Small intestine (tissue), 7 donors: ENCODE measurements around the gene SPAAR. TPM values are rescaled to one million over a fixed set of nuclear protein-coding genes. Genes with fewer than 3 reads are reported as not detected.

Source experiments
- DNase-seq, 2 donors: peaks; one replicate each; pipeline versions ENCODE4 v3.0.0 to v3.0.0-alpha.2; 2013
- FAIRE-seq: peaks from 2 replicates; lab custom pipeline; 2012; peaks lifted over from hg19 to GRCh38; lab: Jason Lieb, UNC
- H3K27ac ChIP-seq, 3 donors: one replicate each; pipeline ENCODE4 v1.5.1; 2013; ENCODE audit warnings: low read length in 2 of 3, mild to moderate bottlenecking in 2 of 3, control low read depth in 1 of 3, inconsistent platforms in 1 of 3, low read depth in 1 of 3, moderate library complexity in 1 of 3
- H3K27me3 ChIP-seq, 3 donors: one replicate each; pipeline ENCODE4 v1.6.1; 2013; ENCODE audit warnings: low read length in 3 of 3, inconsistent platforms in 1 of 3; ENCODE audit not compliant: control insufficient read depth in 3 of 3, insufficient read depth in 3 of 3
- H3K36me3 ChIP-seq, 3 donors: one replicate each; pipeline ENCODE4 v1.6.1; 2013; ENCODE audit warnings: low read length in 3 of 3, inconsistent platforms in 1 of 3, low read depth in 1 of 3, mild to moderate bottlenecking in 1 of 3, moderate library complexity in 1 of 3; ENCODE audit not compliant: control insufficient read depth in 3 of 3, insufficient read depth in 2 of 3
- H3K4me1 ChIP-seq, 3 donors: one replicate each; pipeline ENCODE4 v1.6.1; 2013; ENCODE audit warnings: low read length in 2 of 3, inconsistent platforms in 1 of 3, low read depth in 1 of 3, mild to moderate bottlenecking in 1 of 3, moderate library complexity in 1 of 3; ENCODE audit not compliant: control insufficient read depth in 3 of 3, insufficient read depth in 2 of 3
- H3K4me3 ChIP-seq, 3 donors: one replicate each; pipeline ENCODE4 v1.5.1; 2013; ENCODE audit warnings: low read length in 3 of 3, control low read depth in 1 of 3, inconsistent platforms in 1 of 3, low read depth in 1 of 3, mild to moderate bottlenecking in 1 of 3, moderate library complexity in 1 of 3
- H3K9me3 ChIP-seq, 2 donors: one replicate each; pipeline ENCODE4 v1.6.1; 2013; ENCODE audit warnings: low read depth in 1 of 2, low read length in 1 of 2; ENCODE audit not compliant: control insufficient read depth in 2 of 2, insufficient read depth in 1 of 2
- WGBS, 3 donors: extraction: QIAGEN DNeasy Blood & Tissue Kit; methylation state at CpG; one replicate each; pipeline ENCODE4 v1.1.7; 2013; 5-methylcytosine and 5-hydroxymethylcytosine counted together
- polyA plus RNA-seq, 4 donors: library from polyadenylated mRNA; stranded (reverse) in 3 of 4; unstranded in 1 of 4; fragments of 200-250 nt in 3 of 4; fragments of 120-200 nt in 1 of 4; gene quantifications; one replicate each; pipeline versions ENCODE4 v1.2.1 to v1.2.3, GENCODE V29; 2013
- donor health status: healthy with polysubstance abuse.
- donor health status: control.
- donor health status: control.
- donor health status: Bipolar disorder and iron deficiency.
- donor health status: healthy.

The SPAAR gene
- polyA plus RNA-seq, 4 donors: 0.45 to 0.81 (median 0.54) TPM

DNA sequence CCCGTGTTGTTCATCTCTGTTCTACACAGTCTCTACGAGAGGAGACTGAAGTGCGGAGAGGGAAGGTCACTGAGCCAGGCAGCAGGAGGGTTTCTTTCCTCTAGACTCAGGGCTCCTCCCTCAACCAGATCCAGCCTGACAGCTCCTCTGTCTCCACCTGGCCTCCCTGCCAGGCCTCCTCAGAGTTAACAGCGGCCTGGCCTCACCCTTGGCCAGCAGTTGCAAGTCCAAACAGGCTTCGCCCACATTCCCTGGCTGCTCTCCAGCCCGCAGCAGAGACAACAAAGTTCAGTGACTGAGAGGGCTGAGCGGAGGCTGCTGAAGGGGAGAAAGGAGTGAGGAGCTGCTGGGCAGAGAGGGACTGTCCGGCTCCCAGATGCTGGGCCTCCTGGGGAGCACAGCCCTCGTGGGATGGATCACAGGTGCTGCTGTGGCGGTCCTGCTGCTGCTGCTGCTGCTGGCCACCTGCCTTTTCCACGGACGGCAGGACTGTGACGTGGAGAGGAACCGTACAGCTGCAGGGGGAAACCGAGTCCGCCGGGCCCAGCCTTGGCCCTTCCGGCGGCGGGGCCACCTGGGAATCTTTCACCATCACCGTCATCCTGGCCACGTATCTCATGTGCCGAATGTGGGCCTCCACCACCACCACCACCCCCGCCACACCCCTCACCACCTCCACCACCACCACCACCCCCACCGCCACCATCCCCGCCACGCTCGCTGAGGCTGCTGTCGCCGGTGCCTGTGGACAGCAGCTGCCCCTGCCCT, 3.2 kb upstream of the SPAAR start, which contains the start of gene HRCT1:
HRCT1 (plus strand) TSS at position 291 of the 768 bp plus-strand sequence; CDS start at position 377, 86 bp downstream.
- peak within 1 kb of the TSS in 1 of 3 donors; percentile 24 for H3K4me3 ChIP-seq
- DNase-seq: peak; percentile 95 to 98
- no peaks in the 10 kb centered on the region for H3K9me3 ChIP-seq
- 25 to 43% (median 38%) methylated on average over 20 to 30 of the region's 30 CpGs for WGBS, 3 donors
- FAIRE-seq: no peak
- H3K36me3 ChIP-seq: peaks cover 0 to 2% (median 0%) of the 10 kb centered on the region in 3 donors
- H3K27ac ChIP-seq: peak within 1 kb of the TSS; percentile 85 to 97 (median 97)
- peaks cover 23 to 54% (median 32%) of the 10 kb centered on the region in 3 donors for H3K4me1 ChIP-seq
- no peaks in the 10 kb centered on the region for H3K27me3 ChIP-seq

DNA sequence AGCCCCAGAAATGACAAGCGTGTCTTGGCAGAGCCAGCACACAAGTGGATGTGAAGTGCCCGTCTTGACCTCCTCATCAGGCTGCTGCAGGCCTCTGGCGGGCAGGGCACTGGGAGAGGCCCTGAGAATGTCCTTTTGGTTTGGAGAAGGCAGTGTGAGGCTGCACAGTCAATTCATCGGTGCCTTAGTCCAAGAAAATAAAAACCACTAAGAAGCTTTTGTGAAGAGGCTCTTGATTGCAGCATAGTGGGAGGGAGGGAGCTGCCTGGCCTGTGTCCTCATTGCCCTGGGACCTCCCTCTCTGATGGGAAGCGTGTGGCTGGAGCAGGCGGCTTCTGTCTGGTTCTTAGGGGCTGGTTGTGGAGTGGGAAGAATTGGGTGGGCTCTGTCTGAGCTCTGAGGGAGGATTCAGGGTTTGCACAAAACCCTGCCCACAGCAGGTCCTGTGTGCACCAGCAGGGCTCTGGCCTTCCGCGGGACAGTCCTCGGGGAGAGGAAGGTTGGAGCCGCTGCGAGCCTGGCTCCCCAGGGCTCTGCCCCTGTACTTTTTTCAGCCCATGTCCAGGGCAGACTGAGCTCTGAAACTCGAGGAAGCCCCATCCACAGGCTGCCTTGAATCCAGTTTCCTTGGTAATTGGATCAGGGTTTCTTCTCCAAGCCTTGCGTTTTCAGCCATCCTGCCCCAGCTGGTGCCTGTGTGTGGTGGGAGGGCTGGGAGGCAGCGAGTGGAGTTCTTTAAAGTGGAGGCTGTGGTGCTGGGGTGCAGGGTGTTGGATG, 2.2 kb upstream of the SPAAR start:
- no peaks in the 10 kb centered on the region for H3K9me3 ChIP-seq
- H3K4me3 ChIP-seq: no peak overlapping the region
- DNase-seq (peak; percentile 63 to 68), FAIRE-seq (no peak)
- H3K27ac ChIP-seq: peak overlapping the region; percentile 85 to 97 (median 97)
- H3K36me3 ChIP-seq: peaks cover 0 to 2% (median 0%) of the 10 kb centered on the region in 3 donors
- no peaks in the 10 kb centered on the region for H3K27me3 ChIP-seq
- 42 to 59% (median 57%) methylated on average over 14 of the region's 14 CpGs for WGBS, 3 donors
- peaks cover 23 to 59% (median 32%) of the 10 kb centered on the region in 3 donors for H3K4me1 ChIP-seq

DNA sequence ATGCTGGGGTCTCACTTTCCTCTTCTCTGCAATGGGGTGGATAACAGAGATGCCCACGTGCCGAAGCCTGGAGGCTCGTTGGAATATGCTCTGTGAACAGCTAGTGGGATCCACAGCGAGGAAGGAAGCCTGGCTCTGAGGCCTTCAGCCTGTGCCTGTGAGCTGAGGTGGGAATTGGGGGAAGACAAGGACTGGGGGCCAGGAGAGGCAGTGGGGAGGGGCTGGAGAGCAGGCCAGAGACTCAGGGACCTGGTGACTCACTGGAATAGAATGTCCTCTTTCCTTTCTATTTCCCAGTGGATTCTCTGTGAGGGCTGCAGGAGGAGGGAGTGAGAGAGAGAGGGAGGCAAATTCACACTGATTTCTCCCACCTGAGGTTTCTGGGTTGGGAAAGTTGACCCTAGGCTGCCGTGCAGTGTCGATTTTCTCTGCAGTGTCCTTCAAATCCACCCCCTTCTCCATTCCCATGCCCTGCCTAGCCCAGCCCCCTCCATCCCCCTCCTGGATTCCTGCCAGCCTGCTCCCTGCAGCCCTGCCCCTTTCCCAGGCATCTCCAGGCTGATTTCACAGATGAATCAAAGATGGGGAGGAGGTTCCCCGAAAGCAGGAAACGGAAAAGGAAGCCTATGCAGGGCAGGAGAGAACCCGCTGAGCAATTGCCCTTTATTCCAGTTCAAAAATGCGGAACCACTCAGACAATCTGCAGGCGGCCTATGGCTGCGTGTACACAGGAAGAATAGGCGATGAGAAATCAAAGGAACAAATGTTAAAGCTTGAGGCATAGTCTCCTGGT, 1.4 kb upstream of the SPAAR start:
- DNase-seq (peak; percentile 74 to 85), FAIRE-seq (no peak)
- Histone ChIP-seq H3K27ac (peak overlapping the region; percentile 85 to 97 (median 97)), H3K27me3 (no peaks in the 10 kb centered on the region), H3K36me3 (peaks cover 0 to 2% (median 0%) of the 10 kb centered on the region in 3 donors), H3K4me1 (peaks cover 23 to 59% (median 32%) of the 10 kb centered on the region in 3 donors), H3K9me3 (no peaks in the 10 kb centered on the region), H3K4me3 (no peak overlapping the region)
- WGBS, 3 donors: 23 to 44% (median 26%) methylated on average over 13 of the region's 13 CpGs

DNA sequence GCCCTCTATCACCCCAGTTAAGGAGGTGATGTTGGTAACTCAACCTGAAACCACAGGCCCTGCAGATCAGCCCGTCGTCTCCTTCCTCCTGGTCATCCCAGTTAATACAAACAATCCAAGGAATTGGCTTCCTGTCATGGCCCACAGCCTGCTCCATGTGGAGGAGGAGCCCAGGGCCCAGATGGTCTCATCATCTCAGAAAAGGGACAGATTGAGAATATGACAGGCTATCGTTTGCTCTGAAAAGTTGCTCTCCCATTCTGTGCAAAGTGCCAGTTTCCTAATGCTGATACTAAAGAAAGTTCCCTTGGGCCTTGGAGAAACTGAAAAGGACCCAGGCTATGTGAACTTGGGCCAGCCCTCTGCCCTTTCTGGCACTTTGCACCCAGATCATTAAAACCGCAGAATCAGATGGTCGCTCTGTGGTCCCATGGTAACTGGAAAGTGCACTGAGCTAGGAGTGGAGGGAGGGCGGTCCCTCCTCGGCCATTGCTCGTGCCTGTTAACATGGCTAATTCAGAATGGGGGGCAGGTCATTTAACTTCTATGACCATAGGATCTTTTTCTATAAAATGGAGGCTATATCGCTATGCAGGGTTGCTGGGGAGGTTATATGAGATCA, 675 bp upstream of the SPAAR start:
- H3K4me3 ChIP-seq: no peak overlapping the region
- FAIRE-seq (no peak), DNase-seq (peak; percentile 39 to 49)
- H3K27ac ChIP-seq: peak overlapping the region; percentile 85 to 97 (median 97)
- H3K9me3 ChIP-seq: no peaks in the 10 kb centered on the region
- WGBS, 3 donors: 54 to 69% (median 56%) methylated on average over 9 of the region's 9 CpGs
- no peaks in the 10 kb centered on the region for H3K27me3 ChIP-seq
- peaks cover 0 to 2% (median 0%) of the 10 kb centered on the region in 3 donors for H3K36me3 ChIP-seq
- H3K4me1 ChIP-seq: peaks cover 23 to 59% (median 32%) of the 10 kb centered on the region in 3 donors

DNA sequence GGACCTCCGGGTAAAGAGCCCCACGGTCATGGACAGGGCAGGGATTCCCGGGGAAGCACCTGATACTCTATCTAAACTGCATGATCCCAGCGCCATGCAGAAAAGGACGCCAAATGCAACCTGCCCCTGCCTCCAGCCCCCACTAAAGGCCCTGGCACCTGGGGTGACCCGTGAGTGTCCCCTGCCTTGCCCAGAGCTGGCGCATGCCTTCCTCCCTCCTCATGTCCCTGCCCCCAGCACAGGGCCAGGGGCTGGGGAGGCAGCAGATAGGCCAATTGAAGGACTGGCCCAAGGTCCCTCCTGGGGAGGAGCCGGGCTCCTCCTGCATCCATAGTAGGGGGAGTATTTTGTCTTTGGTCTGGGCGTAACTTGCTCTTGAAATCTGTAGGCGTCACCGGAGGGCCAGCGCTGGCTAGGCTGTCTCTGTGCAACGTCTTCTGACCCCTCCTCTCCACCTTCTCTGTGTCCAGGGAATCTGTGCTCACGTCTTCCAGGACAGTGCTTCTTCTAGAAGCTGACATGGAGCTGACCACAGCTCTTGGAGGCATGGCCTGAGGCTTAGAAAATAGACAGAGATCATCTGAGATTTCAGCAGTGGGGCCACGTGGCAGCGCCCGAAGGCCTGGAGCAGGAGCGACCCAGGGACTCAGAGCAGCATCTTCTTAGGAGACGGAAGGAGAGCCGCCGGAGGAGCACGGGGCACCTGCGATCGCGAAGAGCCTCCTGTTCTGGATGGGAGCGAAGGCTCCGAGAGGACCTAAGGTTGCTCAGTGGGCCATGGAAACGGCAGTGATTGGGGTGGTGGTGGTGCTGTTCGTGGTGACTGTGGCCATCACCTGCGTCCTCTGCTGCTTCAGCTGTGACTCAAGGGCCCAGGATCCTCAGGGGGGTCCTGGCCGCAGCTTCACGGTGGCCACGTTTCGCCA, 660 bp downstream of the SPAAR start:
- Histone ChIP-seq H3K27ac (peak overlapping the region in 2 of 3 donors; percentile 97), H3K9me3 (no peaks in the 10 kb centered on the region), H3K4me1 (peaks cover 23 to 64% (median 32%) of the 10 kb centered on the region in 3 donors), H3K36me3 (peaks cover 0 to 2% (median 0%) of the 10 kb centered on the region in 3 donors), H3K27me3 (no peaks in the 10 kb centered on the region), H3K4me3 (no peak overlapping the region)
- DNase-seq (no peak), FAIRE-seq (no peak)
- 87 to 92% (median 90%) methylated on average over 33 to 34 of the region's 34 CpGs for WGBS, 3 donors

DNA sequence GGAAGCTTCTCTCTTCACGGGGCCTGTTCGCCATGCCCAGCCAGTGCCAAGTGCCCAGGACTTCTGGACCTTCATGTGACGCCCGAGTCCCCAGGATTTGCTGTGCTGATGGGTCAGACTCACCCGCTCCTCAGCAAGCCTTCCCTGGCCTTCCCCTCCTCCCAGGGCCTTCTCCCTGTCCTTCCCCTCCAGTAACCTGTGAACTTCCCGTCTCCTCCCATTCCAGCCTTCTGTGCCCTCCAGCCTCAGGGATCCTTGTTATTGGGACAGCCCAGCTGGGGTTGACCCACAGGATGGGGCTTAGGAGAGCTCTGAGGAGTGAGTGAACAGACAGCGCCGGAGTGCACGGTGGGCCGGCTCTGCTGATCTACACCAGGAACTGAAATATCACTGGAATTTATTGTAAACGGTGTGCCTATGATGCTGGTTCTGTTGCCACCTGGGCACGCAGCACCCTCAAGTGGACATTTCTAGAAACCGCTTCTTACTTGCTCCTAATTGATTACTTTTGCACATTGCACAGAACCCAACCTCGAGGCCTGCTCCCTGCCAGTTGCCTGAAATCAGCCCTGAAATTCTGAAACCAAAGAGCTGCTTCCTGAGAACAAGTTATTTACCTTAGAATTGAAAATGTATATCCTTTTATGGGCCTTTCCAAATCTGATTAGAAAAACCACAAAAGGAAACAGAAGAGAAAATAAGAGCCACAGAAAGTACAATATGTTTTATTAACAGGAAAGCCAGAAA, 1.5 kb downstream of the SPAAR start:
- FAIRE-seq: no peak
- 39 to 49% (median 44%) methylated on average over 12 to 14 of the region's 14 CpGs for WGBS, 3 donors

More for the DNA sequence above, 1.5 kb downstream of the SPAAR start:
- peak overlapping the region in 2 of 3 donors; percentile 97 for H3K27ac ChIP-seq
- H3K27me3 ChIP-seq: no peaks in the 10 kb centered on the region
- H3K9me3 ChIP-seq: no peaks in the 10 kb centered on the region
- H3K4me1 ChIP-seq: peaks cover 23 to 64% (median 32%) of the 10 kb centered on the region in 3 donors
- H3K4me3 ChIP-seq: no peak overlapping the region
- peak; percentile 69 to 84 for DNase-seq
- H3K36me3 ChIP-seq: peaks cover 0 to 2% (median 0%) of the 10 kb centered on the region in 3 donors
